Activated CD4-positive, alpha-beta T cell treated with anti-CD3 and anti-CD28 coated beads, Interleukin-2, amount 10 ng/mL, durations not matched to agents 7 days and 5 days (primary cell): Measurements from ENCODE around the gene DTX3L. TPM values are rescaled to one million over a fixed set of nuclear protein-coding genes. Genes with fewer than 3 reads are reported as not detected.
"Not testable (repeated sequence)": the region's sequence is repeated elsewhere in the genome, so short reads cannot be mapped to it uniquely, and the experiment has no call there.

Experiments used
- CTCF ChIA-PET: fragments of 350-600 bp; sonication (Branson Sonifier 250); formaldehyde crosslinking; loops from one replicate; lab custom pipeline; 2021; ENCODE audit warnings: antibody characterized with exemption; lab: Charles Lee
- POLR2A ChIA-PET: fragments of 350-600 bp; sonication (Branson Sonifier 250); formaldehyde crosslinking; loops from one replicate; lab custom pipeline; 2021; ENCODE audit warnings: antibody characterized with exemption; lab: Charles Lee
- DNase-seq: peaks from one replicate; pipeline ENCODE4 v3.0.0-alpha.2; 2020
- H3K27ac Mint-ChIP-seq: one replicate; pipeline ENCODE4 v1.8.0; 2021; ENCODE audit warnings: mild to moderate bottlenecking, moderate library complexity, mixed read lengths
- H3K27me3 Mint-ChIP-seq: one replicate; pipeline ENCODE4 v1.8.0; 2021; ENCODE audit warnings: mixed read lengths
- H3K36me3 Mint-ChIP-seq: one replicate; pipeline ENCODE4 v1.8.0; 2021; ENCODE audit warnings: low read depth, mixed read lengths
- H3K4me1 Mint-ChIP-seq: one replicate; pipeline ENCODE4 v1.8.0; 2021; ENCODE audit warnings: mixed read lengths
- H3K4me3 Mint-ChIP-seq: one replicate; pipeline ENCODE4 v1.8.0; 2021; ENCODE audit warnings: mild to moderate bottlenecking, moderate library complexity, mixed read lengths
- H3K9me3 Mint-ChIP-seq: one replicate; pipeline ENCODE4 v1.8.0; 2021; ENCODE audit warnings: mixed read lengths
- total RNA-seq, 2 experiments: library from RNA; stranded (reverse); gene quantifications; one replicate each; pipeline ENCODE4 v1.2.3, GENCODE V29; 2021

DTX3L gene
- total RNA-seq, 2 experiments from 2014 or later: 162 to 189 TPM

GRCh38 chr3:122568131-122568530 lies 4.0 kb downstream of the DTX3L start:
- POLR2A ChIA-PET, DNase-seq, H3K9me3 Mint-ChIP-seq, H3K27me3 Mint-ChIP-seq: not testable (repeated sequence)
- peaks cover 72% of the 10 kb centered on the region for H3K4me1 Mint-ChIP-seq
- CTCF ChIA-PET: interaction anchor here (1.3 to 2.1 kb wide), 3 partner anchors 12 to 112 kb away, joined by 4 to 7 read pairs (median 4); partner anchors contain the start of gene PARP14
- H3K27ac Mint-ChIP-seq: peak overlapping the region; percentile 77
- peak overlapping the region; percentile 23 for H3K4me3 Mint-ChIP-seq
- H3K36me3 Mint-ChIP-seq: peaks cover 83% of the 10 kb centered on the region

- no peaks in the 10 kb centered on the region for H3K27me3 Mint-ChIP-seq
- no peak for DNase-seq
- POLR2A ChIA-PET: no interaction called here
- H3K4me1 Mint-ChIP-seq: peaks cover 76% of the 10 kb centered on the region
- H3K4me3 Mint-ChIP-seq: peak overlapping the region; percentile 23
- peaks cover 84% of the 10 kb centered on the region for H3K36me3 Mint-ChIP-seq
- H3K9me3 Mint-ChIP-seq: no peaks in the 10 kb centered on the region
- CTCF ChIA-PET: interaction anchor here (0.9 to 1.6 kb wide), 3 partner anchors 8 to 111 kb away, joined by 3 to 7 read pairs (median 4); partner anchors contain the start of gene PARP14
- peak overlapping the region; percentile 77 for H3K27ac Mint-ChIP-seq
Observed at GRCh38 chr3:122568755-122569154, 4.6 kb downstream of the DTX3L start.

- no peak overlapping the region for H3K4me3 Mint-ChIP-seq
- no peak for DNase-seq
- peaks cover 82% of the 10 kb centered on the region for H3K4me1 Mint-ChIP-seq
- peak overlapping the region; percentile 72 for H3K27ac Mint-ChIP-seq
- H3K9me3 Mint-ChIP-seq: no peaks in the 10 kb centered on the region
- H3K36me3 Mint-ChIP-seq: peaks cover 75% of the 10 kb centered on the region
- H3K27me3 Mint-ChIP-seq: no peaks in the 10 kb centered on the region
- ChIA-PET POLR2A (no interaction called here), CTCF (interaction anchor here (1.9 kb wide), 1 partner anchor 107 kb away, joined by 6 read pairs; no protein-coding TSS in a partner anchor)
Observed at GRCh38 chr3:122572940-122573412, 8.8 kb downstream of the DTX3L start.

- Mint-ChIP-seq H3K9me3 (peaks cover 8% of the 10 kb centered on the region), H3K4me1 (peaks cover 74% of the 10 kb centered on the region), H3K27ac (peak overlapping the region; percentile 42), H3K4me3 (no peak overlapping the region), H3K36me3 (peaks cover 66% of the 10 kb centered on the region), H3K27me3 (no peaks in the 10 kb centered on the region)
- no peak for DNase-seq
- CTCF ChIA-PET: interaction anchor here (0.6 kb wide), 1 partner anchor 329 kb away, joined by 3 read pairs; no protein-coding TSS in a partner anchor
- POLR2A ChIA-PET: no interaction called here
Observed at GRCh38 chr3:122576174-122576940, 12.2 kb downstream of the DTX3L start.

GRCh38 chr3:122577409-122578031 lies 13.4 kb downstream of the DTX3L start, which contains the start of gene PARP15:
Gene PARP15 (plus strand): TSS chr3:122577650. CDS start chr3:122577668, 18 bp downstream.
- Mint-ChIP-seq H3K27ac (peak within 1 kb of the TSS; percentile 99), H3K36me3 (peaks cover 68% of the 10 kb centered on the region), H3K4me3 (peak within 1 kb of the TSS; percentile 100), H3K27me3 (no peaks in the 10 kb centered on the region), H3K4me1 (peaks cover 67% of the 10 kb centered on the region), H3K9me3 (peaks cover 17% of the 10 kb centered on the region)
- CTCF ChIA-PET: interaction anchor here (0.8 to 1.1 kb wide), 2 partner anchors 18 to 101 kb away, joined by 3 to 4 read pairs; no protein-coding TSS in a partner anchor
- peak; percentile 64 for DNase-seq
- POLR2A ChIA-PET: no interaction called here

- H3K36me3 Mint-ChIP-seq: peaks cover 67% of the 10 kb centered on the region
- CTCF ChIA-PET: interaction anchor here (0.8 to 2.1 kb wide), 3 partner anchors 18 to 101 kb away, joined by 3 to 10 read pairs (median 4); no protein-coding TSS in a partner anchor
- peak overlapping the region; percentile 99 for H3K27ac Mint-ChIP-seq
- POLR2A ChIA-PET: interaction anchor here (1.2 kb wide), 1 partner anchor 14 kb away, joined by 7 read pairs; the partner anchor contains the start of genes DTX3L and PARP9
- peaks cover 20% of the 10 kb centered on the region for H3K9me3 Mint-ChIP-seq
- H3K4me3 Mint-ChIP-seq: peak overlapping the region; percentile 100
- peaks cover 61% of the 10 kb centered on the region for H3K4me1 Mint-ChIP-seq
- DNase-seq: no peak
- no peaks in the 10 kb centered on the region for H3K27me3 Mint-ChIP-seq
Observed at GRCh38 chr3:122578069-122578740, 14.1 kb downstream of the DTX3L start.

- no peak for DNase-seq
- H3K27ac Mint-ChIP-seq: no peak overlapping the region
- H3K4me3 Mint-ChIP-seq: no peak overlapping the region
- no peaks in the 10 kb centered on the region for H3K27me3 Mint-ChIP-seq
- peaks cover 68% of the 10 kb centered on the region for H3K36me3 Mint-ChIP-seq
- H3K4me1 Mint-ChIP-seq: peaks cover 47% of the 10 kb centered on the region
- CTCF ChIA-PET: no interaction called here
- H3K9me3 Mint-ChIP-seq: peaks cover 28% of the 10 kb centered on the region
- POLR2A ChIA-PET: no interaction called here
Observed at GRCh38 chr3:122580470-122580869, 16.3 kb downstream of the DTX3L start.

GRCh38 chr3:122581622-122582021 lies 17.5 kb downstream of the DTX3L start:
- ChIA-PET POLR2A (no interaction called here), CTCF (interaction anchor here (0.6 to 1.4 kb wide), 3 partner anchors 17 to 106 kb away, joined by 3 to 5 read pairs (median 4); partner anchors contain the start of genes DTX3L and PARP9)
- Mint-ChIP-seq H3K27me3 (no peaks in the 10 kb centered on the region), H3K27ac (no peak overlapping the region), H3K36me3 (peaks cover 67% of the 10 kb centered on the region), H3K4me1 (peaks cover 39% of the 10 kb centered on the region), H3K9me3 (peaks cover 28% of the 10 kb centered on the region), H3K4me3 (no peak overlapping the region)
- DNase-seq: no peak

GRCh38 chr3:122582390-122582789 lies 18.3 kb downstream of the DTX3L start:
- ChIA-PET CTCF (interaction anchor here (0.6 to 1.4 kb wide), 3 partner anchors 18 to 483 kb away, joined by 3 to 4 read pairs (median 3); partner anchors contain the start of genes DTX3L and PARP9), POLR2A (interaction anchor here (0.7 kb wide), 1 partner anchor 17 kb away, joined by 8 read pairs; no protein-coding TSS in a partner anchor)
- no peak overlapping the region for H3K4me3 Mint-ChIP-seq
- H3K27me3 Mint-ChIP-seq: no peaks in the 10 kb centered on the region
- H3K36me3 Mint-ChIP-seq: peaks cover 69% of the 10 kb centered on the region
- DNase-seq: no peak
- H3K9me3 Mint-ChIP-seq: peaks cover 28% of the 10 kb centered on the region
- H3K4me1 Mint-ChIP-seq: peaks cover 37% of the 10 kb centered on the region
- no peak overlapping the region for H3K27ac Mint-ChIP-seq

GRCh38 chr3:122586098-122586497 lies 22.0 kb downstream of the DTX3L start:
- peaks cover 51% of the 10 kb centered on the region for H3K36me3 Mint-ChIP-seq
- peaks cover 21% of the 10 kb centered on the region for H3K4me1 Mint-ChIP-seq
- peaks cover 23% of the 10 kb centered on the region for H3K9me3 Mint-ChIP-seq
- no peaks in the 10 kb centered on the region for H3K27me3 Mint-ChIP-seq
- POLR2A ChIA-PET: no interaction called here
- CTCF ChIA-PET: no interaction called here
- H3K4me3 Mint-ChIP-seq: no peak overlapping the region
- H3K27ac Mint-ChIP-seq: no peak overlapping the region
- no peak for DNase-seq

GRCh38 chr3:122586773-122587485 lies 22.8 kb downstream of the DTX3L start:
- ChIA-PET CTCF (interaction anchor here (0.9 kb wide), 1 partner anchor 12 kb away, joined by 3 read pairs; no protein-coding TSS in a partner anchor), POLR2A (no interaction called here)
- no peak for DNase-seq
- Mint-ChIP-seq H3K4me3 (no peak overlapping the region), H3K36me3 (peaks cover 48% of the 10 kb centered on the region), H3K27ac (no peak overlapping the region), H3K27me3 (no peaks in the 10 kb centered on the region), H3K4me1 (peaks cover 19% of the 10 kb centered on the region), H3K9me3 (peaks cover 16% of the 10 kb centered on the region)
